ENCODE data around the gene QKI.

QKI gene

GRCh38 chr6:163398115-163398514 is 16.4 kb upstream of the QKI start:
- no peak overlapping the region for H3K4me3 ChIP-seq (ENCODE audit: low read depth, low read length)
- TF ChIP-seq, protein P1, sequence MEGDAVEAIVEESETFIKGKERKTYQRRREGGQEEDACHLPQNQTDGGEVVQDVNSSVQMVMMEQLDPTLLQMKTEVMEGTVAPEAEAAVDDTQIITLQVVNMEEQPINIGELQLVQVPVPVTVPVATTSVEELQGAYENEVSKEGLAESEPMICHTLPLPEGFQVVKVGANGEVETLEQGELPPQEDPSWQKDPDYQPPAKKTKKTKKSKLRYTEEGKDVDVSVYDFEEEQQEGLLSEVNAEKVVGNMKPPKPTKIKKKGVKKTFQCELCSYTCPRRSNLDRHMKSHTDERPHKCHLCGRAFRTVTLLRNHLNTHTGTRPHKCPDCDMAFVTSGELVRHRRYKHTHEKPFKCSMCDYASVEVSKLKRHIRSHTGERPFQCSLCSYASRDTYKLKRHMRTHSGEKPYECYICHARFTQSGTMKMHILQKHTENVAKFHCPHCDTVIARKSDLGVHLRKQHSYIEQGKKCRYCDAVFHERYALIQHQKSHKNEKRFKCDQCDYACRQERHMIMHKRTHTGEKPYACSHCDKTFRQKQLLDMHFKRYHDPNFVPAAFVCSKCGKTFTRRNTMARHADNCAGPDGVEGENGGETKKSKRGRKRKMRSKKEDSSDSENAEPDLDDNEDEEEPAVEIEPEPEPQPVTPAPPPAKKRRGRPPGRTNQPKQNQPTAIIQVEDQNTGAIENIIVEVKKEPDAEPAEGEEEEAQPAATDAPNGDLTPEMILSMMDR (IDR thresholded peaks at IDR 0.05; ENCODE audit: low read depth, low read length, missing control alignments): no peak
- DNase-seq (ENCODE audit: low read depth): no peak

DNA sequence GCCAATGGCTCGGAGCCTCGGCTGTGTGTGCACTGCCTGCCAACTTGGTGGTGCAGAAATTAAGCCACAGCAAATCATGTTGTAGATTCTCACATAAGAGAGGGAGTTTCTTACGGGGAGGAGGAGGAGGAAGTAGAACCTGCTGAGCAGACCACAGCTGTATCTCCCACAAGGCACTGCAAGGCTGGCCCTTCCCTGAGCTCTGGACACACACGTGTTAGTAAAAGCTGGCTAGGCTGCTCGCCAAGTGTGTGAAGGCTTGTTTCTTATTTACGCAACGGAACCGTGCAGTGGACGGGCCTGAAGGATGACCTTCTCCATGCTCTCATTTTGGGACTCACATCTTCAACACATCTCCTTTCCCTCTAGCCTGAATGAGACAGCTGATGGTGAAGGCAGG is 15.7 kb upstream of the QKI start:
- no peak overlapping the region for H3K4me3 ChIP-seq (ENCODE audit: low read depth, low read length)
- DNase-seq (ENCODE audit: low read depth): no peak
- TF ChIP-seq, protein P1 (IDR thresholded peaks at IDR 0.05; ENCODE audit: low read depth, low read length, missing control alignments): no peak

- DNase-seq (ENCODE audit: low read depth): no peak
- no peak overlapping the region for H3K4me3 ChIP-seq (ENCODE audit: low read depth, low read length)
- TF ChIP-seq, protein P1 (IDR thresholded peaks at IDR 0.05; ENCODE audit: low read depth, low read length, missing control alignments): no peak
Observed at GRCh38 chr6:163400509-163400908, 14.0 kb upstream of the QKI start.

GRCh38 chr6:163401039-163401885 is 13.3 kb upstream of the QKI start:
- no peak overlapping the region for H3K4me3 ChIP-seq (ENCODE audit: low read depth, low read length)
- no peak for DNase-seq (ENCODE audit: low read depth)
- TF ChIP-seq, protein P1 (IDR thresholded peaks at IDR 0.05; ENCODE audit: low read depth, low read length, missing control alignments): no peak

DNA sequence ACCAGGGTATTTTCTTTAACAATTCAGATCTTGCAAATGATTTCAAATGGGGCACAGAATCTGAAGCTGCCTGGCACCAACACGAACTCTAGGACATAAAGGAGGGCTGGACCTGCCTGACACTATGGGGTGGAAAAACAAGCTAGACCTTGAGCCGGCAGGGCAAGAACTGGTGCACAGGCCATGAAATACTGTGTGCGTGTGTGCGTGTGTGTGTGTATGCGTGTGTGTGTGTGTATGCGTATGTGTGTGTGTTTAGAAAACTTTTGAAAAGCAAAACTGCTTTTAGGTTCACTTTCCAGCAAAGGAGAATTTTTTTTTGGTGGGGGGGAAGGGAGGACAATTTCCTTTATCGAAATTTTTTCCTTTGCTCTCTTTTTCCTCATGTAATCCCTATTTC is 11.9 kb upstream of the QKI start:
- TF ChIP-seq, protein P1 (IDR thresholded peaks at IDR 0.05; ENCODE audit: low read depth, low read length, missing control alignments): no peak
- H3K4me3 ChIP-seq (ENCODE audit: low read depth, low read length): no peak overlapping the region
- no peak for DNase-seq (ENCODE audit: low read depth)

DNA sequence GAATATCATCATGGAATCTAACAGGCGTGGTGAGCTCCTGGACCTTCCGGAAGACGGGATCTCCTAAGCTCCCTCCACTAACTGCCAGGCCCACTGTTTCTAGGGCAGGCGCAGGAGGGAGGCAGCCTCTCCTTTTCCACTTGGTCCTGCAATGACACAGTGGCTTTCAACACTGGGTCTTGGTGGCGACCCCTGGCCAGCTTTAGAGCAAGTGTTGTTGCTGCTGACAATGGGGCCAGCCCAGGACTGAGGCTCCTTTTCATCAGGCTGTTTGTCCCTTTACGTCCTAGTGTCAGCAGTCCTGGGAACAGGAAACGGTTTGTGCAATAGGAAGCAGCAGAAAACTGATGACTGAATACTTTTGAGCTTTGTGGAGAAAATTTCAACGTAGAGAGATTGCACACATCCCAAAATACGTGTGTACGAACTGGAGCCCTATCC is 9.7 kb upstream of the QKI start:
- TF ChIP-seq, protein P1 (IDR thresholded peaks at IDR 0.05; ENCODE audit: low read depth, low read length, missing control alignments): no peak
- no peak for DNase-seq (ENCODE audit: low read depth)
- no peak overlapping the region for H3K4me3 ChIP-seq (ENCODE audit: low read depth, low read length)

All from GM12864 (cell line).